ENCODE measurements around the gene CDX1.
"Not testable (repeated sequence)": the region's sequence is repeated elsewhere in the genome, so short reads cannot be mapped to it uniquely, and the experiment has no call there.

Gene CDX1

DNA sequence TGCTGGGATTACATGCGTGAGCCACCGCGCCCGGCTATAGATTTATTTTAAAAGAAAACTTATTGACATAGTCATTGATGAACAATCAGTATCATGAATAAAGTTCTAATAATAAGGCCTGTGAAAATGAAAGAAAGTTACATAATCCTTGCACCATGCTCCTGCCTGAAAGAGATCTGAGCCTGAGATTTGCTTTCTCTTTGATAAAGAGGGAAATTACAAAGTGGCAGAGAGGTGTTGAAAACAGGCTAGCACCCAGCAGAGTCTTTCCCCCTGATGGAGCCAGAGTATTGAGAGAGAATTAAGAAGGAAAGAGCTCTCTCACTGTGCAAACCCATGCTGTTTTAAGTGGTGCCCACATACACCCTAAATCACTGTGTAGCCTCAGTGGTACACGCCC lies 60.5 kb downstream of the CDX1 start:
- no peak for DNase-seq (ENCODE audit: low read depth)
- no peak for TF ChIP-seq CTCF (conservative IDR thresholded peaks at IDR 0.05; ENCODE audit: low read length)
- H3K4me3 ChIP-seq (ENCODE audit: low read length): no peak overlapping the region

GRCh38 chr5:150227606-150228273 lies 61.2 kb downstream of the CDX1 start:
- no peak for TF ChIP-seq CTCF (conservative IDR thresholded peaks at IDR 0.05; ENCODE audit: low read length)
- no peak overlapping the region for H3K4me3 ChIP-seq (ENCODE audit: low read length)
- DNase-seq (ENCODE audit: low read depth): peak; percentile 74

GRCh38 chr5:150229571-150229970 lies 63.0 kb downstream of the CDX1 start:
- DNase-seq (ENCODE audit: low read depth): no peak
- H3K4me3 ChIP-seq (ENCODE audit: low read length): no peak overlapping the region
- TF ChIP-seq CTCF (conservative IDR thresholded peaks at IDR 0.05; ENCODE audit: low read length): no peak

- H3K4me3 ChIP-seq (ENCODE audit: low read length): no peak overlapping the region
- no peak for TF ChIP-seq CTCF (conservative IDR thresholded peaks at IDR 0.05; ENCODE audit: low read length)
- DNase-seq (ENCODE audit: low read depth): no peak
Observed at GRCh38 chr5:150230842-150231241, 64.3 kb downstream of the CDX1 start.

- DNase-seq (ENCODE audit: low read depth); H3K4me3 ChIP-seq (ENCODE audit: low read length): not testable (repeated sequence)
Observed at GRCh38 chr5:150233706-150234105, 67.1 kb downstream of the CDX1 start.

All from AG10803 (cell line).